ENCODE data around the gene WRAP53. TPM values are rescaled to one million over a fixed set of nuclear protein-coding genes. Genes with fewer than 3 reads are reported as not detected.
"Not testable (repeated sequence)": the region's sequence is repeated elsewhere in the genome, so short reads cannot be mapped to it uniquely, and the experiment has no call there.

The WRAP53 gene
- total RNA-seq, result 3.5 and 4.3 TPM in 2 replicates

DNA sequence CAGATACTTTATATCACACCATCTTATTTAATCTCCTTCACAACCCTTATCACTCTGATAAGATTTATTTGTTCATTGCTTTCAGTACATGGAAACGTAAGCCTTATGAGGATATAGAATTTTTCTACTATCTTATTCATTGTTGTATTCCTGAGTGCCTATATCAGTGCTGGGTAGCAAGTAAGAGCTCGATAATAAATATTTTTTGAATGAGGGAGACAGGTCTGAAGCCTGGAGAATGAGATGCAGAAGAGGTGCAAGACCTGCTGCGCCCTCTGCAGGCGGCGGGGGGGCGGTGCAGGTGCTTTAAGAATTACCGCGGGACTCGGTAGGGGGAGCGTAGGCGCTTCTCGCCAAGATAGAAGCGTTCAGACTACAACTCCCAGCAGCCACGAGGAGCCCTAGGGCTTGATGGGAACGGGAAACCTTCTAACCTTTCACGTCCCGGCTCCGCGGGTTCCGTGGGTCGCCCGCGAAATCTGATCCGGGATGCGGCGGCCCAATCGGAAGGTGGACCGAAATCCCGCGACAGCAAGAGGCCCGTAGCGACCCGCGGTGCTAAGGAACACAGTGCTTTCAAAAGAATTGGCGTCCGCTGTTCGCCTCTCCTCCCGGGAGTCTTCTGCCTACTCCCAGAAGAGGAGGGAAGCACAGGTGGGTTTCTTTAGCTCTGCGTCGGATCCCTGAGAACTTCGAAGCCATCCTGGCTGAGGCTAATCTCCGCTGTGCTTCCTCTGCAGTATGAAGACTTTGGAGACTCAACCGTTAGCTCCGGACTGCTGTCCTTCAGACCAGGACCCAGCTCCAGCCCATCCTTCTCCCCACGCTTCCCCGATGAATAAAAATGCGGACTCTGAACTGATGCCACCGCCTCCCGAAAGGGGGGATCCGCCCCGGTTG is at the start of gene WRAP53:
TSS of gene WRAP53 (plus strand) at position 570 of the 900 bp plus-strand sequence. CDS start at position 742, 172 bp downstream.
- Histone ChIP-seq H3K9me3 (ENCODE audit: low read depth, low read length) (no peaks in the 10 kb centered on the region), H3K4me3 (ENCODE audit: insufficient read depth, low read length) (peak within 1 kb of the TSS; percentile 99), H3K79me2 (ENCODE audit: insufficient read depth, low read length) (peaks cover 44% of the 10 kb centered on the region), H3K36me3 (ENCODE audit: insufficient read depth, low read length) (no peaks in the 10 kb centered on the region), H4K20me1 (ENCODE audit: insufficient read depth, low read length) (no peaks in the 10 kb centered on the region), H3K4me2 (ENCODE audit: insufficient read depth, low read length) (peak within 1 kb of the TSS; percentile 98), H3K27ac (ENCODE audit: low read depth, low read length) (peak within 1 kb of the TSS; percentile 100), H3K27me3 (ENCODE audit: insufficient read depth, low read length) (no peaks in the 10 kb centered on the region), H3K4me1 (ENCODE audit: insufficient read depth, low read length) (peaks cover 31% of the 10 kb centered on the region), H2AFZ (ENCODE audit: low read length) (peak within 1 kb of the TSS; percentile 100)
- peak; percentile 97 for DNase-seq (ENCODE audit: insufficient read length, low spot score, missing footprints)
- TF ChIP-seq, protein P1, sequence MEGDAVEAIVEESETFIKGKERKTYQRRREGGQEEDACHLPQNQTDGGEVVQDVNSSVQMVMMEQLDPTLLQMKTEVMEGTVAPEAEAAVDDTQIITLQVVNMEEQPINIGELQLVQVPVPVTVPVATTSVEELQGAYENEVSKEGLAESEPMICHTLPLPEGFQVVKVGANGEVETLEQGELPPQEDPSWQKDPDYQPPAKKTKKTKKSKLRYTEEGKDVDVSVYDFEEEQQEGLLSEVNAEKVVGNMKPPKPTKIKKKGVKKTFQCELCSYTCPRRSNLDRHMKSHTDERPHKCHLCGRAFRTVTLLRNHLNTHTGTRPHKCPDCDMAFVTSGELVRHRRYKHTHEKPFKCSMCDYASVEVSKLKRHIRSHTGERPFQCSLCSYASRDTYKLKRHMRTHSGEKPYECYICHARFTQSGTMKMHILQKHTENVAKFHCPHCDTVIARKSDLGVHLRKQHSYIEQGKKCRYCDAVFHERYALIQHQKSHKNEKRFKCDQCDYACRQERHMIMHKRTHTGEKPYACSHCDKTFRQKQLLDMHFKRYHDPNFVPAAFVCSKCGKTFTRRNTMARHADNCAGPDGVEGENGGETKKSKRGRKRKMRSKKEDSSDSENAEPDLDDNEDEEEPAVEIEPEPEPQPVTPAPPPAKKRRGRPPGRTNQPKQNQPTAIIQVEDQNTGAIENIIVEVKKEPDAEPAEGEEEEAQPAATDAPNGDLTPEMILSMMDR (IDR thresholded peaks at IDR 0.05; ENCODE audit: extremely low read depth, low read depth, low read length), result peak; percentile 99

DNA sequence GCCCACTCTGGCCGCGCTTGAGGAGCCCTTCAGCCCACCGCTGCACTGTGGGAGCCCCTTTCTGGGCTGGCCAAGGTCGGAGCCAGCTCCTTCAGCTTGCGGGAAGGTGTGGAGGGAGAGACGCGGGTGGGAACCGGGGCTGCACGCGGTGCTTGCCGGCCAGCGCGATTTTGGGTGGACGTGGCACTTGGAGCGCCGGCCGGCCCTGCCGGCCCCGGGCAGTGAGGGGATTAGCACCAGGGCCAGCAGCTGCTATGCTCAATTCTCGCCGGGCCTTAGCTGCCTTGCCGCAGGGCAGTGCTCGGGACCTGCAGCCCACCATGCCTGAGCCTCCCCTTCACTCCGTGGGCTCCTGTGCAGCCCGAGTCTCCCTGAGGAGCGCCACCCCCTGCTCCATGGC is 47.5 kb upstream of the WRAP53 start:
- TF ChIP-seq, protein P1 (IDR thresholded peaks at IDR 0.05; ENCODE audit: extremely low read depth, low read depth, low read length), result no peak
- Histone ChIP-seq H3K4me2 (ENCODE audit: insufficient read depth, low read length) (no peak overlapping the region), H3K27ac (ENCODE audit: low read depth, low read length) (no peak overlapping the region), H3K9me3 (ENCODE audit: low read depth, low read length) (no peaks in the 10 kb centered on the region), H3K4me3 (ENCODE audit: insufficient read depth, low read length) (no peak overlapping the region), H3K27me3 (ENCODE audit: insufficient read depth, low read length) (no peaks in the 10 kb centered on the region), H4K20me1 (ENCODE audit: insufficient read depth, low read length) (no peaks in the 10 kb centered on the region), H3K4me1 (ENCODE audit: insufficient read depth, low read length) (no peaks in the 10 kb centered on the region), H3K79me2 (ENCODE audit: insufficient read depth, low read length) (no peaks in the 10 kb centered on the region), H2AFZ (ENCODE audit: low read length) (no peak overlapping the region), H3K36me3 (ENCODE audit: insufficient read depth, low read length) (no peaks in the 10 kb centered on the region)
- no peak for DNase-seq (ENCODE audit: insufficient read length, low spot score, missing footprints)

DNA sequence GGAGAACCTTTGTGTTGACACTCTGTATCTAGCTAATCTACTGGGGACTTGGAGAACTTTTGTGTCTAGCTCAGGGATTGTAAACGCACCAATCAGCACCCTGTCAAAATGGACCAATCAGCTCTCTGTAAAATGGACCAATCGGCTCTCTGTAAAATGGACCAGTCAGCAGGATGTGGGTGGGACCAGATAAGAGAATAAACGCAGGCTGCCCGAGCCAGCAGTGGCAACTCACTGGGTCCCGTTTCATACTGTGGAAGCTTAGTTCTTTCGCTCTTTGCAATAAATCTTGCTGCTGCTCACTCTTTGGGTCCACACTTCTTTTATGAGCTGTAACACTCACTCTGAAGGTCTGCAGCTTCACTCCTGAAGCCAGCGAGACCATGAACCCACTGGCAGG is 46.6 kb upstream of the WRAP53 start:
- not testable (repeated sequence) for DNase-seq (ENCODE audit: insufficient read length, low spot score, missing footprints); H3K36me3 ChIP-seq (ENCODE audit: insufficient read depth, low read length); H3K27me3 ChIP-seq (ENCODE audit: insufficient read depth, low read length); H3K4me3 ChIP-seq (ENCODE audit: insufficient read depth, low read length); H3K79me2 ChIP-seq (ENCODE audit: insufficient read depth, low read length); H3K4me1 ChIP-seq (ENCODE audit: insufficient read depth, low read length); H3K27ac ChIP-seq (ENCODE audit: low read depth, low read length); H3K9me3 ChIP-seq (ENCODE audit: low read depth, low read length); H4K20me1 ChIP-seq (ENCODE audit: insufficient read depth, low read length); H2AFZ ChIP-seq (ENCODE audit: low read length); H3K4me2 ChIP-seq (ENCODE audit: insufficient read depth, low read length)

DNA sequence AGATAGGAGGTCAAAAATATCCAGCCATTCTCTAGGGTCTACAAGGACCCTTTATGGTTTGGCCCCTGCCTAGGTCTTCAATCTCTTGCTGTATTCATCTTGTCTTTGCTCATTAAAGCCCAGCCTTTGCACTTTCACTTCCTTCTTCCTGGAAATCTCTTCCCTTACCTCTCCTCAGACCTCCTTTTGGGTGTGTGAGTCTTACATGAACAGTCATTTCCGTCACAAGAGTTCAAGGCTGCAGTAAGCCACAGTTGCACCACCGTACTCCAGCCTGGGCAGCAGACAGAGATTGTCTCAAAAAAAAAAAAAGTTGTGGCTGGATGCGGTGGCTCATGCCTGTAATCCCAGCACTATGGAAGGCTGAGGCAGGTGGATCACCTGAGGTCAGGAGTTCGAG is 43.5 kb upstream of the WRAP53 start:
- no peaks in the 10 kb centered on the region for H4K20me1 ChIP-seq (ENCODE audit: insufficient read depth, low read length)
- TF ChIP-seq, protein P1 (IDR thresholded peaks at IDR 0.05; ENCODE audit: extremely low read depth, low read depth, low read length), result no peak
- DNase-seq (ENCODE audit: insufficient read length, low spot score, missing footprints), result no peak
- H3K9me3 ChIP-seq (ENCODE audit: low read depth, low read length), result no peaks in the 10 kb centered on the region
- no peak overlapping the region for H2AFZ ChIP-seq (ENCODE audit: low read length)
- H3K79me2 ChIP-seq (ENCODE audit: insufficient read depth, low read length), result no peaks in the 10 kb centered on the region
- peaks cover under 1% of the 10 kb centered on the region for H3K27me3 ChIP-seq (ENCODE audit: insufficient read depth, low read length)
- no peak overlapping the region for H3K4me3 ChIP-seq (ENCODE audit: insufficient read depth, low read length)
- H3K36me3 ChIP-seq (ENCODE audit: insufficient read depth, low read length), result no peaks in the 10 kb centered on the region
- H3K4me1 ChIP-seq (ENCODE audit: insufficient read depth, low read length), result no peaks in the 10 kb centered on the region
- H3K27ac ChIP-seq (ENCODE audit: low read depth, low read length), result no peak overlapping the region
- no peak overlapping the region for H3K4me2 ChIP-seq (ENCODE audit: insufficient read depth, low read length)
